NCI-H1417 treated with DMSO at 0.1 percent for 48 hours (cell line): ENCODE data around the gene CCDC85B.
A peak's percentile ranks its signal among the peaks of the same experiment; 100 is the strongest.
"Not testable (repeated sequence)": the region's sequence is repeated elsewhere in the genome, so short reads cannot be mapped to it uniquely, and the experiment has no call there.

Experiments
- DNase-seq: peaks from one replicate; lab custom pipeline; 2025; lab: John Stamatoyannopoulos, UW

The CCDC85B gene

DNA sequence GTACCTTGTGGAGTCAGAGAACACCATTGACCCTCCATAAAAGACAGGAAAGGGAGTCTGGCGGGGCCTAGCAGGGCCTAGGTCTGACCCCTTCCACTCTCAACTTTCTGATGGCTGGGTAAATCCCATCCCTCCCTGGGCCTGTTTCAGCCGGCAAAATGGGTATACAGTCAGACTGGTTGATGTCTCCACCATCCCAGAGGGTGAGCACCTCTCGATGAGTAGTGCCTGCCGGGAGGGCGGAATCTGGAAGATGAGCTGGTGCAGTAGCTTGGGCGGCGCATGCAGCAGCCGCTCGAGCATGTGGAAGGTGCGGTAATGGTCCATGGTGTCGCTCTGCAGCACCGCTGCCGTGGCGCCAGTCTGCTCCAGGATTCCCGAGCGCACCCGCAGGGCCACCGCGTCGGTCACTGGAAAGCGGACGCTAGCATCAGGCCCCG lies 2.7 kb upstream of the CCDC85B start:
- DNase-seq, result no peak

DNA sequence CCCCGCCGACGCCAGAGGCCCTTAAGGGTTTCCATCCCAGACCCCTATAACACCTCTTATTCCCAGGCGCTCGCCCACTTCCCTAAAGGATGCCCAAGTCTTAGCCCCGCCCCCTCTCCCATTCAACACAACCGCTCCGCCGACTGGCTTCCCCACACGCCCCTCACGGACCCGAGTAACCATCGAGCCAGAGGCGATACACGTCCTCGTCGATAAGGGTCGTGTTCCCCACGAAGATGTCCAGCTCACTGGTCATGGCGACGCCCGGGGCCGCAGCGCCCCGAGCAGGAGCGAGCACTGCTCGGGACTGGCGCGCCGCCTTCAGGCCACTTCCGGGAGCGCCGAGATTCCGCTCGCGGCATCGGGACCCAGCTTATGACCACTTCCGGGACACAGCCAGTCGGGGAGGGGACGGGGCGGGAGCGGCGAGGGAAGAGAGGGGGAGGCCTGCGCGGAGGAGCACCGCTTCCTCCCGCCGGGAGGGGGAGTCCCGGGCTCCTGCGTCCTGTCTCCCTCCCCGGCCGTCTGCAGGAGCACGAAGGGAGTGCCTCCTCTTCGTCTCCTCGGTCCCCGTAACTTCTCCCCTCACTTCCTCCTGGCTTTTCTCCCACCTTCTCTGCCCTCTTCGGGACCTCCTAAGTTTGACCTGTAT lies 2.2 kb upstream of the CCDC85B start, which contains the start of gene FIBP:
FIBP (minus strand) TSS at position 309 of the 652 bp plus-strand sequence; CDS start at position 256, 53 bp downstream.
- peak; percentile 70 for DNase-seq

DNA sequence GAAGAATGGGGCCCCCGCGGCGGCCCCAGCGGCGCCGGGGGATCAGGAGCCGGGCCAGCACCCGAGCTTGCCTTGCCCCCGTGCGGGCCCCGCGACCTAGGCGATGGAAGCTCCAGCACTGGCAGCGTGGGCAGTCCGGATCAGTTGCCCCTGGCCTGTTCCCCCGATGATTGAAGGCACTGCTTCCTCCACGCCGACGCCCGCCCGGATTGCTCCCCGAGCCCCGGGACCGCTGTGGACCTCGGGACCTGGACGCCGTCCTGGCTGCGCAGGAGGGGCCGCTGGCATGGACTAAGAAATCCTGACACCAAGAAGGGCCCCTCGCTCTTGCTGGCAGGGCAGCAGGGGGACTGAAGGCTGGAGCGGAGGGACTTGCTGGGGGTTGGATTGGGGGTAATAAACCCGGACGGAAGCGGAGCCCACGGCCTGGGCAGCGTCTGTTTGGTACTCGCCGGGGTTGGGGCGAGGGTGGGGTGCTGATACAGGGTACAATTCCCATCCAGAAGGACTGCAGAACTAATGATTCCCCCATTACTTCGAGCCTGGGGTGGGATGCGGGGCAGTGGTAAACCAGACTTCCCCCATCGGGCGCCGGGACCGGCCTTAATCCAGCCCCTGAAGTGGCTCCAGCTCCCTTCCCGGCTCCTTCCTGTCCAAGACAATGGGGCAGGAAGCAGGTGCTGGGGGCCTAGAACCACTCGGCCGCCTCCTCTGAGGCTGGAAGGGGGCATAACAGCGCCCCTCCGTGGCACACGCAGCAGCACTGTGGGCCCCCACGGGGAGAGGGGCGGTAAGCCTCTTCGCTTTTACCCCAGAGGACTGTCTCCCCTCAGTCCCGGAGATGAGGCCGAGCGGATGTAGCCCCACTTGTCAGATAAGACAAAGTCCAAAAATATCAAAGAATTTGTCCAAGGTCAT lies 1.0 kb downstream of the CCDC85B start:
- no peak for DNase-seq

DNA sequence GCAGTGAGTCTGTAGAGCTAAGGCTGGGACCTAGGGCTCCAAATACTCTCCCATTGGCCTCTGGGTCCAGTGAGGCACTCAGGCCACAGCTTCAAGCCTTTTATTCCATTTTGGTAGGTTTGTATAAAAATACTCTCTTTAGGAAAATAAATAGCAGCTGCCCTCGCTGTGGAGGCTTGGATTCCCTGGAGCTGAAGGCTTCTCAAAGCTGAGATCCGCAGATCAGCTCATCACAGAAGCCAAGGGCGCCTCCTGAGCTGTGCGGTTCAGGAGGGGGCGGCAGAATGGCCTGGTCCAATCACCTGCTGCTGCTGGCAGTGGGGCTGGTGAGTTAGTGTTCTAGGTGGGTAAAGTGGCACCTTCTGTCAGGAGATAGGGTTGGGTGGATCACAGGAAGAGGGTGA lies 1.7 kb downstream of the CCDC85B start:
- not testable (repeated sequence) for DNase-seq

DNA sequence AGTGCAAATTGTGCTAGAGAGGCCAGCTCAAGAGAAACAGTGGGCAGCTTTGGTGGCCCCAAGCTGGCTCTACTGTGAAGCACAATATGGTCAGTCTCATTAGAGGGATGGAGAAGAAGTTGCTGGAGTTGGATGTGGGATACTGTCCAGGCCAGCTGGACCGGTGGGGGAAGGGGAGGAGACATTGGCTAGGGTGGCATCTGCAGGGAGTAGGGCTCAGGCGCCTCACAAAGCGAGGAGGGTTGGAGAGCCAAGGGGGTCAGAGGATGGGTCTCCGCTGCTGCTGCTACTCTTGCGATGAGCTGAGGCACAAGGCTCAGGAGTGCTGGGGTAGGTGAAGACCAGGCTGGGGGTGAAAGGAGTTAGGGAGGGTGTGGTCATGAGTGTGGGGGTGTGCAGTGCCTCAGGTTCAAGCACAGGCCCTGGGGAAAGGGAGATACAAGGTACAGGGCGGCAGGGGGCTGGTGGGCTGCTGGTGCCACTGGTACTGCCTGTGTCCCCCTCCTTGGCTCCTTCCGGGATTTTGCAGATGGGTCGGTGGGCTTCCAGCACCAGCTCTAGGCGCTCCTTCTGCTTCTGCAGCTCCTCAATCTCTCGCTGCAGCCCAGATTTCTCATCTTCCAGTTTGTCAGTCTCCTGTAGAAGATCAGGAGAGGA lies 2.3 kb downstream of the CCDC85B start:
- no peak for DNase-seq

DNA sequence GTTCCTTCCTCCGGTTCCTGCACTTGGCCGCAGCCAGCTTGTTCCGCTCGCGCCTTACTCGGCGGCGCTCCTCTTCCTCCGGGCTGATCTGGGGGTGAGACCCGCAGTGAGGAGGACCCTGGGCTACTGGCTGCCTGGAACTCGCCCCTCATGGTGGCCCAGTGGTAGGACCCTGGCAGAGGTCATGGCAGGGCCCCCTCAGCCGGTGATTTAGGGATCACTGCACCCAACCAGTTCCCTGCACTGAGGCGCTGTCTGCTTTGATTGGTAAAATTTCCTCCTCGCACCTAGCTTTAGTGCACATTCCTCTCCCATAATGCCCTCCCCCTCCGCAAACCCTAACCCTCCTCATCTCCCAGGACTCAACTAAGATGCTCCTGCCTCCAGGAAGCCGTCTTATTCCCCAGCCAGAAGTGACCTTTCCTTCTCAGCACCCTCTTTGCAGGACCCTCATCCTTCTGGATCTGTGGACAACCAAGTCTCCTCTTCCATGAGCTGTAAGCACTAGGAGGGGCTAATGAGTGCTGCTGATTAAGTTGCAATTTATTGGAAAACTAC lies 3.6 kb downstream of the CCDC85B start:
- DNase-seq, result no peak

DNA sequence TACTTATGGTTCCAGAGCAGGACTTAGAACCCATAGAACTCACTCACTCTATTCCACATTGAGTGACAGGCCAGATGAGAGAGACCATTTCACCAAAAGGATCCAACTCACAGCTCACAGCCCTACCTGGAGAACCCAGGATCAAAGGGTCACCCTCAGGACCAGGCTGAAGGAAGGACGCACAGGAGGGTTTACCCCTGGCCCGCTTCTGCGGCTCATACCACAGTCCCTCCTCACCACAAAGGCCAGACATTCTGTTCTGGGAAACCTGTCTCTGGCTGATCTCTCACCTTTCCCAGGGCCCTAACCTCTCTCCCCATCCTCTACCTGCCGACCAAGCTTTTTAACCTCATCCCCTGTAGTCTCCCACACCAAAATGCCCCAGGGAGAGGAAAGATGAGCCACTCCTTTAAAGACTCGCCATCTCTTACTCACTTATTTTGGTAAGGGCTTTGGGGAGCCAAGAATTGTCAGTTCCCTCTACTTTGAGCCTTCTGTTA lies 5.1 kb downstream of the CCDC85B start:
- DNase-seq, result no peak

DNA sequence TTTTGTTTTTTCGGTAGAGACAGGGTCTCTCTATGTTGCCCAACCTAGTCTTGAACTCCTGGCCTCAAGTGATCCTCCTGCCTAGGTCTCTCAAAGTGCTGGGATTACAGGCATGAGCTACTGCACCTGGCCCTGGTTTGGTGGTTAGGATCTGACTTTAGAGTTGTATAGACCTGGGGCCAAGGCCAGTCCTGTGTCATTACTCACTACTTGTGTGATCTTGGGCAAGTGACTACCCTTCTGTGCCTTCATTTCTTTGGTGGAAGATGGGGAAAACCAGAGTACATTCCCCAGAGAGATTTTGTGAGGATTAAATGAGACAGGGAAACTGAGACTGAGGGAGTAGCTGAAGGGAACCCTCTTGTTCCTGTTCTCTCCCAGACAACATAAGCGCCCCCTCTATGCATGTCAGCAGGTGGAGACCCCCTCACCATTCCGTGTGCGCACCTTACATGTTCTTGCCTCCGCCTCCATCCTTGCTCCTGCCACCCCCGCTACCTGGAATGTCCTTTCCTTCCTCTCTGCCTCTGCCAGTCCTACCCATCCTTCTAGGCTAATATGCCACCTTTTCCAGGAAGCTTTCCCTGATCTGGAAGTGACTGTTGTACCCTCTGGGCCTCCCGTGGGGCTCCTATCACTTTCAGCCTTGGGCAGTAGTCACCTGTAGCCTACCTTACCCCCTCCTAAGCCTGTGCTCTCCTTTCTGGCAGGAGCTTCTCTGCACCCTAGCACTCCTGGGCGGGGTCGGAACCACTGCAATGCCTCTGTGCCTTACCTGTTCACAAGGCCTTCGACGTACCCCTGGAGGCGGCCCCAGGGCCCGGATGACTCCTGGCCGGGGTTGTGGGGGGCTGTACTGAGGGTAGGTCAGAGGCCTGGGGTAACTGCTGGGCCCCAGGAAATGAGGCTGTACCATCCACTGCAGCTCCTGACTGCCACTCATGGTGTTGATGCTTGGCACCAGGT lies 5.8 kb downstream of the CCDC85B start:
- DNase-seq, result no peak

DNA sequence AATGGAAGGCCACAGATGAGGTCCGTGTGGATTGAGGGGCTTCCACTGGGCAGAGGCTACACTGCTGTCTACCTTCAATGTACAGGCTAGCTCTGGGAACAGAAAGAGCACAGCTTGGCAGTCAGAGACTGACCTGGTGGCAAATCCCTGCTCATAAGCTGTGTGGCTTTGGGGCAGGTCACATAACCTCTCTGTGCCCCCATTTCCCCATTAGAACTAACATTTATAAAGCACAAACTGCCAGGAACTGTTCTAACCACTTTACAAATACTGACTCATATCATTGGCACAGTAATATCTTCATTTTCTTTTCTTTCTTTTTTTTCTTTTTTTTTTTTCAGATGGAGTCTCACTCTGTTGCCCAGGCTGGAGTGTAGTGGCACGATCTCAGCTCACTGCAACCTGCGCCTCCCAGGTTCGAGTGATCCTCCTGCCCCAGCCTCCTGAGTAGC lies 6.6 kb downstream of the CCDC85B start:
- DNase-seq, result no peak

DNA sequence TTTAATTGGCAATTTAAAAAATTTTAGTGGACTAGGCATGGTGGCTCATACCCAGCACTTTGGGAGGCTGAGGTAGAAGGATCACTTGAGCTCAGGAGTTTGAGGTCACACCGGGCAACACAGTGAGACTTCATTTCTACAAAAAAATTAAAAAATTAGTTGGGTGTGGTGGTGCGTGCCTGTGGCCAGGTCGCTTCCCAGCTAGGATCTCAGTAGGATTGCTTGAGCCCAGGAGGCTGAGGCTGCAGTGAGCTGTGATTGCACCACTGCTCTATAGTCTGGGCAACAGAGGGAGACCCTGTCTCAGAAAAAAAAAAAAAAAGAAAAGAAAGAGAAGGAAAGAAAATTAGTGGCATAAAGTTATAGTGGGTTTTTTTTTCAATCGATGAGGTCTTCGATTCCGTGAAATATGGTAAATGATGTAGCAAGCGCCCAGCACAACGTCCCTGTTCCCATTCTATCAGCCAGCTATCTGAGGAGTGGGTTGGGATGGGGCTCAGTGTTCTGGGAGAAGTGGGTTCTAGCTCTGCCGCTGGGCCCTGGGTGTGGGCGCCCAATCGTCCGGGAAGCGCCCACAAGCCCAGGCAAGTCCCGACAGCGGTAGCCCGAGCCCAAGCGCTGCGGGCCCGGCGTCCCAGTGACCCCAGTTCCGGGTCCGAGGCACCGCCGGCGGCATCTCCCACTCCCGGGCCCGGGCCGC lies 8.3 kb downstream of the CCDC85B start:
- no peak for DNase-seq

DNA sequence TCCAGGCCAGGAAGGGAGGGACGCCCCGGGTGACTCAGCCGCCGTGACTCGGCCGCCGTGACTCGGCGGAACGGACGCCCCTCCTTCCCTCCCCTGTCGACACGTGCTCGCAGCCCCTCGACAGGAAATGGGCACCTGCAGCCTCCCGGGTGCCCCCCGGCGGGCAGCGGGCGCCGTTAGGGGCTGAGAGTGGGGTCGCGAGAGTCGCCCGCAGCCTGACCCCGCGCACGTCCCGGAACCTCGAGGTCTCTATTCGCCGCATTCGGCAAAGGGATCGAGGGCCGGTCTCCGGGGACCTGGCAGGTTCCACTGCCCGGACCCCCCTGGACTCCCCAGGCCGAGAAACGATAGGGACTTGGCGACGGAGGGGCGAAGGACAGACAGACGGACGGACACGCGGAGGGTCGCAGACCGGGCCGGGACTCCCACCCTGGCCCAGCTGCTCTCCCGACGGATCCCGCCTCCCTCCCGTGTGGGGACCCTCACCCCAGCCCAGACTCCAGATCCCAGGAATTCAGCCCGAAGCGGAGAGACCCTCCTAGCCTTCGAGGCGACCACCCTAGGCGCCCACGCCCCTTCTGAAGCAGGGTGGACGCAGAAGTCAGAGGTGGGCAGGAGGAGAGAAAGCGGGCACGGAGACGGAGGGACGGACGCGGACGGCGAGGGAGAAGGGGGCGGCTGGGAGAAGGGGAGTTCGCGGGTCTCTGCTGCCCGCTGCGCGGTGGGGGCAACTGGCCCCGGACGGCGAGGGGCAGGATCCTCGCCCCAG lies 9.1 kb downstream of the CCDC85B start:
- DNase-seq, result no peak

DNA sequence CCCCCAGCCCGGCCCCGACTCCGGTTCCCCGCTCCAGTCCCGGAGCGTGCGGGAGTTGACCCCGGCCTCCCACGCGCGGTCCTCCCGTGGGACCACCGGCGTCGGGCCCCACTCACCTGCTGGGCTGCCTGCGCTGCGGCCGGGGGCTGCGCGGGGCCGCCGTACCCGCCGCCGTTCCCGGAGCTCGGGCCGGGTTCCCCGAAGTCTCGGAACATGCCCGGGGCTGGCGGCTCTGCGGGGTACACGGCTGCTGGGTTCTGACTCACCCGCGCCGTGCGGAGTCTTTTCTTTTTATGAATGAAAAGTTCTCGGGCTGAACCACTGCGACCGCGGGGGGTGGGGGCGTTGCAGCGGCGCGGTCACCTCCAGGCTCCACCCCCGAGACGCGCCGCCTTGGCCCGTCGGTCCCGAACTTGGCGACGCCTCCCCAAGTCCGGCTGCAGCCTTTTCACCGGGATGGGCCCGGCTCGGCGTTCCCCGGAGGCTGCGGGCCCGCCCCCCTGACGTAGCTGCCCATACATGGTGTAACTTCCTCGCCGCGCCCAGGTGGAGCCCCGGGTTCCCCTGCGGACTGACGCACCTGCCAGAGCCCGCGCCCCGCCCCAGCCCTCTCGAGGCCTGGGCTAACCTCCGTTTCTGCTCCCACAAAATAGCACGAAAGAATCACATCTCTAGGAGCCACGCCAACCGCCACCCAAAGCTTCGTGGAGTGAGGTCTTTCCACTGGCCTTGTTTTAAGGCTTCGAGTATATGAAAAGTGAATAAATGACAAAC lies 9.8 kb downstream of the CCDC85B start, which contains the start of gene FOSL1:
FOSL1 (minus strand) TSS at position 264 of the 774 bp plus-strand sequence; CDS start at position 215, 49 bp downstream.
- DNase-seq, result peak; percentile 31

DNA sequence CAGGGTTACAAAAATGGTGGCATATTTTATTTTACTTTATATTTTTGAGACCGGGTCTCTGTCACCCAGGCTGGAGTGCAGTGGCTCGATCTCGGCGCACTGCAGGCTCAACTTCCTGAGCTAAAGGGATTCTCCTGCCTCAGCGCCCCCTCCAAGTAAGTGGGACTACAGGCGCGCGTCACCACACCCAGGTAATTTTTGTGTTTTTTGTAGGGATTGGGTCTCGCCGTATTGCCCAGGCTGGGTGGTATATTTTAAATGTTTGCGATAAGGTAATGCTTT lies 10.4 kb downstream of the CCDC85B start:
- DNase-seq, result no peak

DNA sequence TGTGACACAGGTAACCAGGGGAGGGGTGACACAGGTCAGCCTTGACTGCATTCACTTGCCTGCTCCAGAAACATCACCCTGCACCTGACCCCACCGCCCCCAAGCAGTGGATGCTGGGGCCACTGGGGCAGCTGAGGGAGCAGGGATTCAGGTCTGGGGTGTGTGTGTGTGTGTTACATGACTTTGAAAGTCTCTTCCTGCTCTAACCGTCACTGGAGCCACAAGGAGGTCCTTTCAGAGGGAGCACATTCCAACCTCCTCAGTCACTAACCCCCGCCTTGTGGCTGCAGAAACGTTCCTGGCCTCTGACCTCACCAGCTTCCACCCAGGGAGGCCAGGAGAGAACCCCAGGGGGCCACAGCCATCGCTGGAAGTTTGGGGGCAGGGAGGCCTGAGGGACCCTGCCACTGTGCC lies 12.6 kb downstream of the CCDC85B start:
- DNase-seq, result no peak

DNA sequence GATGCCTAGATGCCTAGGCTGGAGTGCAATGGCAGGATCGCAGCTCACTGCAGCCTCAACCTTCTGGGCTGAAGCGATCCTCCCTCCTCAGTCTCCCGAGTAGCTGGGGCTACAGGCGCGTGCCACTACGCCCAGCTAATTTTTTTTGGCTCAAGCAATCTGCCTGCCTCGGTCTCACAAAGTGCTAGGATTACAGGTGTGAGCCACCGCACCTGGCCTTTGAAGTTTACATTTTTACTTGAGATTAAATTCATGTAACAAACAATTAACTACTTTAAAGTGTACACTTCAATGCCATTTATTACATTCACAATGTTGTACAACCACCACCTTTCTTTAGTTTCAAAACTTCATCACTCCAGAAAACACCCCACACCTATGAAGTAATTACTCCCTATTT lies 13.2 kb downstream of the CCDC85B start:
- no peak for DNase-seq

DNA sequence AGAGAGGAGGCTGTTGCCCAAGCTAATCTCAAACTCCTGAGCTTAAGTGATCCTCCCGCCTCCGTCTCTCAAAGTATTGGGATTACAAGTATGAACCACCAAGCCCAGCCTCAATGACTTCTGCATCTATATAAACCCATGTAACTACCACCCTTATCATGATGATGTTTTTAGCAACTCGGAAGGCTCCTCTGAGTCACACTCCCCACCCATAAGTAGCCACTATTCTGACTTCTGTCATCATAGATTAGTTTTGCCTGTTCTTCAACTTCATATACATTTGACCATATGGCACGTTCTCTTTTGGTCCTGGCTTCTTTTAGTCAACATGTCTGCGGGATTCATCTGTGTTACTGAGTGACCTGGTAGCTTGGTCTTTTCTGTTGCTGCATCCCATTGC lies 16.1 kb downstream of the CCDC85B start:
- no peak for DNase-seq

DNA sequence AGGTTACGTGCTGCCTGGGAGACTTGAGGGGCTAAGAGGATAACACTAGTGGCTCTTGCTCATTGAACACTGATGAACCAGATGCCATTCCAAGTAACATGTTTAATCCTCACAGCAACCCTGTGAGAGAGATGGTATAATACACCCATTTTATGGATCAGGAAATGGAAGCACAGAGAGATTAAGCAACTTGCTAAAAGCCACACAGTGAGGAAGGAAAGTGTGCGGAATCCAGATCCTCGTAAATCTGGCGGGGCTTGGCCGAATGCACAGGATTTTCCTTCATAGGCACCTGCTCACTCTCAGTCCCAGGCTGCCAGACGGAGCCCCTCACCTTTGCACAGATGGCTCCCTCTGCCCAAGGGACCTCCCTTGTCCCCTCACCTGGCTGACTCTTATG lies 17.4 kb downstream of the CCDC85B start:
- DNase-seq, result no peak

DNA sequence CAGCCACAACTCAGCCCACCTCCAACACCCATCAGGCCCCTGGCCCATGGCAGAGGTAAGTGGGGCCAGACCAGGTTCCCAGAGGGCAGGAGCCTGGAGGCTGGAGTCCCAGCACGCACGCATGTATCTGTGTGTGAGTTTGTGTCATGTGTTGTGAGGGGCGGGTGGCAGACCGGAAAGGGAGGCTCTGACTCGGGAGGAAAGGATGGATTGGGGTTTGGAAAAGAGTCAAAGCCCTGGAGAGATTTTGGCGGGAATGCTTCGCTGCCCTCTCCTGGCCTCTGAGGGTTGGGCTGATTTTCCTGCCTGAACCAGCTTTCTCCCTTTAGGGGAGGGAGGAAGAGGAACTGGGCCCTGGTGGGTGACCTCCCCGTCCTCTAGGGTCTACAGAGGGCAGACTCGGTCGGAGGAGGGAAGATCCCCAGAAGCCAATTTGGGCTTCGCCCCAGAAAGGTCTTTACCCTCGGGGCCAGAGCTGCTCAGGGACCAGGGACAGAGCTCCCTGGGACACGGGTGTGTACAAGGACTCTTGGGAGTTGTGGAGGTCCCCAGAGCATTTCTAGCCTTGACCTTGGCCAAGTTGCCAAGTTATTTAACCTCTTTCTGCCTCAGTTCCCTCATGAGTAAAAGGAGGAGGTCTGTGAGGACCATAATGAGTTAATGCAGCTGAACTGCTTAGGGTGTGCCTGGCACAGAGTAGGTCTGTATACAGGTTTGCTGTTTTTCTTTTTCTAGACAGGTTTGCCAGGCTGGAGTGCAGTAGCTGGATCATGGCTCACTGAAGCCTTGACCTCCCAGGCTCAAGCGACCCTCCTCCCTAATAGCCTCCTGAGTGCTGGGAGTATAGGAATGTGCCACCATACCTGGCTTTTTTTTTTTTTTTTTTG lies 21.5 kb downstream of the CCDC85B start:
- DNase-seq, result peak; percentile 15
